HCT116 (cell line): Measurements from ENCODE around the gene DPP6. TPM values are rescaled to one million over a fixed set of nuclear protein-coding genes. Genes with fewer than 3 reads are reported as not detected.

Experiments used
- ATAC-seq: fragments of 200-7000 bp; cut with Tn5 transposase; 2 replicates; pipeline ENCODE4 v1.9.1; 2020; ENCODE audit warnings: mild to moderate bottlenecking, moderate library complexity
- BruUV-seq: library from RNA; stranded (reverse); fragments of 400-500 nt; replicated peaks from 2 replicates; lab custom pipeline; 2021; lab: Mats Ljungman, UMichigan
- CTCF ChIA-PET: fragments of 300-600 bp; sonication (Branson Sonifier 250); formaldehyde crosslinking; loops from one replicate; lab custom pipeline; 2021; ENCODE audit warnings: antibody characterized with exemption; lab: Charles Lee
- POLR2A ChIA-PET: fragments of 300-600, 350-600 bp; sonication (Branson Sonifier 250); formaldehyde crosslinking; loops from one replicate; lab custom pipeline; 2021; ENCODE audit warnings: antibody characterized with exemption; lab: Charles Lee
- RAD21 ChIA-PET, 2 experiments: fragments of 300-600 bp; sonication (Branson Sonifier 250); formaldehyde crosslinking; loops; one replicate each; lab custom pipeline; 2023; ENCODE audit warnings: low total read pairs in 2 of 2; ENCODE audit not compliant: uncharacterized antibody in 2 of 2, unreplicated experiment in 2 of 2, low non-redundant PET in 1 of 2; lab: Charles Lee
- DNase-seq: peaks from one replicate; pipeline ENCODE4 v3.0.0-alpha.2; 2010; ENCODE audit warnings: low read depth, low spot score
- H2AFZ ChIP-seq: fragments of 200-600 bp; shearing (Covaris generic), sonication (generic); 2 replicates; pipeline ENCODE4 v1.6.1; 2017; ENCODE audit warnings: low read depth, mixed run types, mixed read lengths, antibody characterized with exemption, low read length; ENCODE audit not compliant: poor library complexity, severe bottlenecking
- H3K27ac ChIP-seq: 2 replicates; pipeline ENCODE4 v1.5.1; 2012; ENCODE audit warnings: low read depth, low read length
- H3K27me3 ChIP-seq: fragments of 200-600 bp; sonication (generic); 2 replicates; pipeline ENCODE4 v1.6.1; 2016; ENCODE audit warnings: mixed run types, low read length, mixed read lengths; ENCODE audit not compliant: insufficient read depth
- H3K36me3 ChIP-seq, 2 experiments: fragments of 200-500 bp in 1 of 2; fragments of 200-600 bp in 1 of 2; sonication (Bioruptor generic) in 1 of 2; sonication (generic) in 1 of 2; 2 replicates each; pipeline versions ENCODE4 v1.5.1 to v1.6.1; 2014 to 2016; ENCODE audit warnings: low read length in 2 of 2, inconsistent platforms in 1 of 2, mixed read lengths in 1 of 2, mixed run types in 1 of 2; ENCODE audit not compliant: insufficient read depth in 2 of 2, control insufficient read depth in 1 of 2
- H3K4me1 ChIP-seq, 2 experiments: fragments of 200-600 bp in 1 of 2; sonication (generic) in 1 of 2; 2 replicates each; pipeline versions ENCODE4 v1.5.1 to v1.6.1; 2012 to 2017; ENCODE audit warnings: low read length in 2 of 2, inconsistent platforms in 1 of 2, mild to moderate bottlenecking in 1 of 2, mixed read lengths in 1 of 2, mixed run types in 1 of 2, moderate library complexity in 1 of 2; ENCODE audit not compliant: insufficient read depth in 2 of 2, control insufficient read depth in 1 of 2
- H3K4me2 ChIP-seq: fragments of 200-600 bp; sonication (generic); 2 replicates; pipeline ENCODE4 v1.6.1; 2017; ENCODE audit warnings: mixed run types, low read length, mixed read lengths
- H3K4me3 ChIP-seq, 2 experiments: fragments of 200-600 bp in 1 of 2; sonication (generic) in 1 of 2; replicated peaks in 1 of 2; 2 replicates each; pipeline ENCODE4 v1.5.1; 2011 to 2016; ENCODE audit warnings: low read length in 2 of 2, control low read depth in 1 of 2, low read depth in 1 of 2, mild to moderate bottlenecking in 1 of 2, mixed read lengths in 1 of 2, mixed run types in 1 of 2
- H3K79me2 ChIP-seq: fragments of 200-600 bp; sonication (generic); 2 replicates; pipeline ENCODE4 v1.6.1; 2017; ENCODE audit warnings: mild to moderate bottlenecking, mixed run types, low read length, moderate library complexity, mixed read lengths; ENCODE audit not compliant: insufficient read depth
- H3K9ac ChIP-seq: fragments of 200-600 bp; sonication (generic); 2 replicates; pipeline ENCODE4 v1.6.1; 2016; ENCODE audit warnings: low read length, mixed read lengths
- H3K9me2 ChIP-seq: fragments of 200-600 bp; sonication (generic), shearing (Covaris generic); 2 replicates; pipeline ENCODE4 v1.6.1; 2017; ENCODE audit warnings: mixed run types, mild to moderate bottlenecking, moderate library complexity; ENCODE audit not compliant: insufficient read depth
- H3K9me3 ChIP-seq, 2 experiments: fragments of 200-500 bp in 1 of 2; fragments of 200-600 bp in 1 of 2; sonication (Bioruptor generic) in 1 of 2; sonication (generic) in 1 of 2; 2 replicates each; pipeline ENCODE4 v1.6.1; 2014 to 2017; ENCODE audit warnings: low read length in 2 of 2, mixed read lengths in 2 of 2, inconsistent platforms in 1 of 2, low read depth in 1 of 2, mild to moderate bottlenecking in 1 of 2, mixed run types in 1 of 2, moderate library complexity in 1 of 2; ENCODE audit not compliant: control insufficient read depth in 1 of 2, insufficient read depth in 1 of 2
- H4K20me1 ChIP-seq: fragments of 200-600 bp; sonication (generic), shearing (Covaris generic); 2 replicates; pipeline ENCODE4 v1.6.1; 2017; ENCODE audit warnings: mixed run types, mild to moderate bottlenecking, moderate library complexity; ENCODE audit not compliant: insufficient read depth
- EGR1 ChIP-seq: IDR thresholded peaks from 2 replicates; pipeline ENCODE4 v1.6.1; 2012; ENCODE audit warnings: low read depth
- ELF1 ChIP-seq: IDR thresholded peaks from 2 replicates; pipeline ENCODE4 v1.6.1; 2012; ENCODE audit warnings: low read depth, borderline replicate concordance
- EZH2 ChIP-seq: fragments of 200-600 bp; sonication (generic); IDR thresholded peaks from 2 replicates; pipeline ENCODE4 v1.6.1; 2017; ENCODE audit warnings: antibody characterized with exemption, mixed run types
- EZH2phosphoT487 ChIP-seq: fragments of 200-600 bp; IDR thresholded peaks from 2 replicates; pipeline ENCODE4 v1.6.1; 2018; ENCODE audit warnings: antibody characterized with exemption, borderline replicate concordance
- FOSL1 ChIP-seq: IDR thresholded peaks from 2 replicates; pipeline ENCODE4 v1.6.1; 2012; ENCODE audit warnings: low read depth
- JUND ChIP-seq: IDR thresholded peaks from 2 replicates; pipeline ENCODE4 v1.6.1; 2012
- SRF ChIP-seq: IDR thresholded peaks from 2 replicates; pipeline ENCODE4 v1.6.1; 2012; ENCODE audit warnings: low read depth
- ZBTB33 ChIP-seq: IDR thresholded peaks from 2 replicates; pipeline ENCODE4 v1.6.1; 2011; ENCODE audit warnings: mild to moderate bottlenecking, low read length, moderate library complexity; ENCODE audit not compliant: insufficient replicate concordance; ENCODE audit errors: extremely low read depth
- ZNF274 ChIP-seq: fragments of 200-500 bp; sonication (Bioruptor generic); IDR thresholded peaks from 2 replicates; pipeline ENCODE4 v1.6.1; 2014; ENCODE audit warnings: mild to moderate bottlenecking, low read depth, low read length, inconsistent platforms
- intact Hi-C: fragments of 100-400 bp; cut with micrococcal nuclease; formaldehyde crosslinking; loops from 2 replicates; pipeline ENCODE4 v1.10.0; 2022
- total RNA-seq: library from RNA; stranded (reverse); gene quantifications from one replicate; pipeline ENCODE4 v1.2.1, GENCODE V29; 2021; ENCODE audit not compliant: unreplicated experiment
- TF ChIP-seq, protein P1 (sequence below), 3 experiments: fragments of 200-600 bp in 1 of 3; sonication (generic) in 1 of 3; IDR thresholded peaks in 2 of 3; conservative IDR thresholded peaks in 1 of 3; 2 replicates each; pipeline ENCODE4 v1.5.1; 2012 to 2017; ENCODE audit warnings: low read depth in 2 of 3, low read length in 2 of 3, antibody characterized with exemption in 1 of 3, borderline replicate concordance in 1 of 3, control low read depth in 1 of 3, mild to moderate bottlenecking in 1 of 3, mixed read lengths in 1 of 3, mixed run types in 1 of 3, moderate library complexity in 1 of 3; ENCODE audit not compliant: insufficient read depth in 1 of 3

DPP6 gene
- total RNA-seq, 1 experiment from 2014 or later, result not detected

GRCh38 chr7:154848464-154848863, 796.3 kb downstream of the DPP6 start:
- H3K27me3 ChIP-seq, result peaks cover 1% of the 10 kb centered on the region; the same call in 1 of the 2 replicates
- no TSS peak for BruUV-seq
- H3K9me2 ChIP-seq, result no peaks in the 10 kb centered on the region
- no peak overlapping the region for H3K4me3 ChIP-seq
- H3K4me2 ChIP-seq, result no peak overlapping the region
- no peaks in the 10 kb centered on the region for H3K36me3 ChIP-seq
- POLR2A ChIA-PET, result no interaction called here
- H3K9me3 ChIP-seq, result no peaks in the 10 kb centered on the region
- ATAC-seq (no peak), DNase-seq (no peak)
- TF ChIP-seq JUND, result no peak
- no peak for TF ChIP-seq EGR1
- TF ChIP-seq ELF1, result no peak
- TF ChIP-seq, protein P1, sequence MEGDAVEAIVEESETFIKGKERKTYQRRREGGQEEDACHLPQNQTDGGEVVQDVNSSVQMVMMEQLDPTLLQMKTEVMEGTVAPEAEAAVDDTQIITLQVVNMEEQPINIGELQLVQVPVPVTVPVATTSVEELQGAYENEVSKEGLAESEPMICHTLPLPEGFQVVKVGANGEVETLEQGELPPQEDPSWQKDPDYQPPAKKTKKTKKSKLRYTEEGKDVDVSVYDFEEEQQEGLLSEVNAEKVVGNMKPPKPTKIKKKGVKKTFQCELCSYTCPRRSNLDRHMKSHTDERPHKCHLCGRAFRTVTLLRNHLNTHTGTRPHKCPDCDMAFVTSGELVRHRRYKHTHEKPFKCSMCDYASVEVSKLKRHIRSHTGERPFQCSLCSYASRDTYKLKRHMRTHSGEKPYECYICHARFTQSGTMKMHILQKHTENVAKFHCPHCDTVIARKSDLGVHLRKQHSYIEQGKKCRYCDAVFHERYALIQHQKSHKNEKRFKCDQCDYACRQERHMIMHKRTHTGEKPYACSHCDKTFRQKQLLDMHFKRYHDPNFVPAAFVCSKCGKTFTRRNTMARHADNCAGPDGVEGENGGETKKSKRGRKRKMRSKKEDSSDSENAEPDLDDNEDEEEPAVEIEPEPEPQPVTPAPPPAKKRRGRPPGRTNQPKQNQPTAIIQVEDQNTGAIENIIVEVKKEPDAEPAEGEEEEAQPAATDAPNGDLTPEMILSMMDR (IDR thresholded peaks at IDR 0.05 in 2 of 3, conservative IDR thresholded peaks at IDR 0.05 in 1 of 3; ENCODE audit: borderline replicate concordance in 1 of 3, insufficient read depth in 1 of 3, low read depth in 2 of 3, low read length in 2 of 3), result no peak
- no peak for TF ChIP-seq EZH2
- TF ChIP-seq FOSL1, result no peak
- TF ChIP-seq ZBTB33, result no peak
- TF ChIP-seq EZH2phosphoT487, result no peak
- no peak for TF ChIP-seq ZNF274
- no peak for TF ChIP-seq SRF
- CTCF ChIA-PET, result no interaction called here
- no peaks in the 10 kb centered on the region for H3K79me2 ChIP-seq
- H2AFZ ChIP-seq, result no peak overlapping the region
- H3K4me1 ChIP-seq, result no peaks in the 10 kb centered on the region
- RAD21 ChIA-PET, result no interaction called here
- no peak overlapping the region for H3K9ac ChIP-seq
- intact Hi-C loops, result no loop called here
- H4K20me1 ChIP-seq, result no peaks in the 10 kb centered on the region; the same call in 1 of the 2 replicates
- H3K27ac ChIP-seq, result no peak overlapping the region
